Measurements from ENCODE around the gene AP1S2. TPM values are rescaled to one million over a fixed set of nuclear protein-coding genes. Genes with fewer than 3 reads are reported as not detected.

Gene AP1S2
- total and polyA plus RNA-seq, 2 of the 13 experiments (the other 11 are each of a cell fraction or from before 2014, with no cell fraction given) = 10.1 to 18.8 TPM

GRCh38 chrX:15854080-15854655 is 445 bp downstream of the AP1S2 start (continued):
- TF ChIP-seq SMYD3 (CRISPR knock-in tag; IDR thresholded peaks at IDR 0.05) (no peak), IRX3 (CRISPR knock-in tag; IDR thresholded peaks at IDR 0.05; ENCODE audit: borderline replicate concordance, low read depth) (no peak), ZNF274 (CRISPR knock-in tag; IDR thresholded peaks at IDR 0.05) (no peak), HCFC1 (IDR thresholded peaks at IDR 0.05; ENCODE audit: low read depth, low read length) (no peak), FOXO4 (CRISPR knock-in tag; conservative IDR thresholded peaks at IDR 0.05) (no peak), LRRFIP1 (CRISPR knock-in tag; conservative IDR thresholded peaks at IDR 0.05) (no peak), TCF12 (IDR thresholded peaks at IDR 0.05) (no peak), TCF12 (CRISPR knock-in tag; IDR thresholded peaks at IDR 0.05) (no peak), KAT7 (CRISPR knock-in tag; IDR thresholded peaks at IDR 0.05; ENCODE audit: borderline replicate concordance) (no peak), ZNF644 (CRISPR knock-in tag; IDR thresholded peaks at IDR 0.05; ENCODE audit: low read depth) (no peak), NFKB2 (CRISPR knock-in tag; IDR thresholded peaks at IDR 0.05; ENCODE audit: borderline replicate concordance) (no peak), CREBL2 (CRISPR knock-in tag; IDR thresholded peaks at IDR 0.05; ENCODE audit: borderline replicate concordance) (no peak), RERE (CRISPR knock-in tag; IDR thresholded peaks at IDR 0.05; ENCODE audit: low read depth) (no peak), KDM2A (CRISPR knock-in tag; IDR thresholded peaks at IDR 0.05; ENCODE audit: borderline replicate concordance, low read depth) (peak; percentile 55), SAP130 (CRISPR knock-in tag; IDR thresholded peaks at IDR 0.05; ENCODE audit: low read depth) (peak; percentile 12; the same call in 1 of the 2 replicates), HMGXB4 (CRISPR knock-in tag; IDR thresholded peaks at IDR 0.05; ENCODE audit: borderline replicate concordance in 1 of 2, low read depth in 1 of 2) (peak in 1 of 2 experiments; percentile 48; a peak in 1 of 4 replicates), ZMAT5 (CRISPR knock-in tag; IDR thresholded peaks at IDR 0.05; ENCODE audit: borderline replicate concordance, low read depth) (no peak), ZNF879 (CRISPR knock-in tag; IDR thresholded peaks at IDR 0.05) (no peak)

Data from HepG2 (cell line).